Measurements from ENCODE around the gene THPO. TPM values are rescaled to one million over a fixed set of nuclear protein-coding genes. Genes with fewer than 3 reads are reported as not detected.
A peak's percentile ranks its signal among the peaks of the same experiment; 100 is the strongest.

THPO gene
- total and polyA plus RNA-seq, 9 of the 15 experiments (the other 6 are each of a cell fraction or from before 2014, with no cell fraction given): 0.11 to 1.1 (median 0.35) TPM; not detected in 1

DNA sequence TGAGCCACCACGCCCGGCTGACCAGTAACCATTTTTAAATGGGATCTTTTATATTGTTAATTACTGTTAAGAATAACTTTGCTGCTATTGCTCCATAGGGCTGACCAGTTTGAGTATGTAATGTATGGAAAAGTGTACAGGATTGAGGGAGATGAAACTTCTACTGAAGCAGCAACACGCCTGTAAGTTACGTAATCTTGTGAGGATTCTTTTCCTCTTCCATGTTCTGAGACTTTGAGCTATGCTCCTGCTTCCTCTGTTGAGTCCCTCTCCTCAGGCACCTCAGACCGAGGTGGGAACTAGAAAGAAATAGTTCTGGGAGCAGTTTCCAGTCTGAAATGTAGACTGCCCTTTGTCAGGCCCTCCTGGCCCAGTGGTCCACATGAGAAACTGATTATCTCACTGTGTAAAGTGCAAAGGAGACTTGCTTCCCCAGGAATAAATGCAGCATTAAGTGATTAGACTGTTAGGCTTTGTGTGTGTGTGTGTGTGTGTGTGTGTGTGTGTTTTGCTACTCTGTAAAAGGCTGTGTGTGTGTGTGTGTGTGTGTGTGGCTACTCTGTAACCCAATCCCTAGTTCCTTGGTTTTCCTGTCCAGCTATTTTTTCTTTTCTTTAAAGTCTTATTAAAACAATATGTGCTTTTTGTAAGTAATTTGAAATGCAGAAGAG lies 11.3 kb downstream of the THPO start:
- Histone ChIP-seq H3K36me3 (ENCODE audit: control insufficient read depth, insufficient read depth, low read length) (peaks cover 52% of the 10 kb centered on the region), H4K20me1 (replicated peaks; ENCODE audit: control insufficient read depth, insufficient read depth, low read length) (0 out of 2 replicates have a peak, but pooled peaks cover 3% of the 10 kb centered on the region), H3K9me3 (replicated peaks; ENCODE audit: control insufficient read depth, insufficient read depth, low read depth, low read length) (no peaks in the 10 kb centered on the region), H2AFZ (ENCODE audit: low read depth, low read length) (no peak overlapping the region), H3K79me2 (ENCODE audit: control insufficient read depth, insufficient read depth, low read length) (peaks cover 33% of the 10 kb centered on the region), H3K9me1 (ENCODE audit: control insufficient read depth, insufficient read depth, low read length) (peaks cover 3% of the 10 kb centered on the region), H3K4me3 (no peak overlapping the region), H3K27me3 (ENCODE audit: control insufficient read depth in 2 of 2, insufficient read depth in 2 of 2, low read length in 2 of 2) (no peaks in the 10 kb centered on the region), H3K4me1 (replicated peaks in 1 of 2; ENCODE audit: control insufficient read depth in 2 of 2, insufficient read depth in 2 of 2, low read length in 2 of 2) (peaks cover 7 to 18% of the 10 kb centered on the region in 2 experiments; a peak in 3 of 5 replicates), H3K4me2 (ENCODE audit: insufficient read depth, low read length) (no peak overlapping the region), H3K27ac (ENCODE audit: extremely low read depth, low read depth, low read length) (no peak overlapping the region), H3K9ac (ENCODE audit: insufficient read depth in 1 of 2, low read depth in 2 of 2, low read length in 2 of 2) (no peak overlapping the region)
- ATAC-seq: no peak
- WGBS (ENCODE audit: insufficient coverage, low coverage, missing lambda C conversion rate): 78% methylated on average over 5 of the region's 5 CpGs
- no peak for DNase-seq (ENCODE audit: extremely low read depth in 1 of 4, low spot score in 3 of 4)
- no TSS peak for BruUV-seq (replicated peaks)
- POLR2A ChIA-PET: interaction anchor here (0.7 kb wide), 1 partner anchor 8 kb away, joined by 3 read pairs; no protein-coding TSS in a partner anchor
- in situ Hi-C loops (cut with MboI) (no loop called here), intact Hi-C loops (cut with micrococcal nuclease) (no loop called here)
- CTCF ChIA-PET (ENCODE audit: low intra/inter-chr PET ratio): no interaction called here
- no peak for FAIRE-seq
- TF ChIP-seq, protein P1, sequence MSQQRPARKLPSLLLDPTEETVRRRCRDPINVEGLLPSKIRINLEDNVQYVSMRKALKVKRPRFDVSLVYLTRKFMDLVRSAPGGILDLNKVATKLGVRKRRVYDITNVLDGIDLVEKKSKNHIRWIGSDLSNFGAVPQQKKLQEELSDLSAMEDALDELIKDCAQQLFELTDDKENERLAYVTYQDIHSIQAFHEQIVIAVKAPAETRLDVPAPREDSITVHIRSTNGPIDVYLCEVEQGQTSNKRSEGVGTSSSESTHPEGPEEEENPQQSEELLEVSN (IDR thresholded peaks at IDR 0.05; ENCODE audit: borderline replicate concordance in 1 of 2, extremely low read depth in 1 of 2, insufficient read depth in 1 of 2, insufficient read length in 1 of 2, low read depth in 1 of 2, low read length in 1 of 2, poor library complexity in 1 of 2, severe bottlenecking in 1 of 2): no peak
- TF ChIP-seq SAFB (IDR thresholded peaks at IDR 0.05; ENCODE audit: borderline replicate concordance, low read depth, low read length): no peak
- TF ChIP-seq RBM34 (IDR thresholded peaks at IDR 0.05; ENCODE audit: borderline replicate concordance, insufficient read depth, low read length): no peak
- peak; percentile 69 for TF ChIP-seq CEBPB (tag; IDR thresholded peaks at IDR 0.05)
- no peak for TF ChIP-seq YBX1 (IDR thresholded peaks at IDR 0.05)
- TF ChIP-seq, protein P2, sequence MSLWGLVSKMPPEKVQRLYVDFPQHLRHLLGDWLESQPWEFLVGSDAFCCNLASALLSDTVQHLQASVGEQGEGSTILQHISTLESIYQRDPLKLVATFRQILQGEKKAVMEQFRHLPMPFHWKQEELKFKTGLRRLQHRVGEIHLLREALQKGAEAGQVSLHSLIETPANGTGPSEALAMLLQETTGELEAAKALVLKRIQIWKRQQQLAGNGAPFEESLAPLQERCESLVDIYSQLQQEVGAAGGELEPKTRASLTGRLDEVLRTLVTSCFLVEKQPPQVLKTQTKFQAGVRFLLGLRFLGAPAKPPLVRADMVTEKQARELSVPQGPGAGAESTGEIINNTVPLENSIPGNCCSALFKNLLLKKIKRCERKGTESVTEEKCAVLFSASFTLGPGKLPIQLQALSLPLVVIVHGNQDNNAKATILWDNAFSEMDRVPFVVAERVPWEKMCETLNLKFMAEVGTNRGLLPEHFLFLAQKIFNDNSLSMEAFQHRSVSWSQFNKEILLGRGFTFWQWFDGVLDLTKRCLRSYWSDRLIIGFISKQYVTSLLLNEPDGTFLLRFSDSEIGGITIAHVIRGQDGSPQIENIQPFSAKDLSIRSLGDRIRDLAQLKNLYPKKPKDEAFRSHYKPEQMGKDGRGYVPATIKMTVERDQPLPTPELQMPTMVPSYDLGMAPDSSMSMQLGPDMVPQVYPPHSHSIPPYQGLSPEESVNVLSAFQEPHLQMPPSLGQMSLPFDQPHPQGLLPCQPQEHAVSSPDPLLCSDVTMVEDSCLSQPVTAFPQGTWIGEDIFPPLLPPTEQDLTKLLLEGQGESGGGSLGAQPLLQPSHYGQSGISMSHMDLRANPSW (CRISPR knock-in tag; IDR thresholded peaks at IDR 0.05): no peak
- no peak for TF ChIP-seq ZBTB12 (CRISPR knock-in tag; IDR thresholded peaks at IDR 0.05)
- TF ChIP-seq TOE1 (IDR thresholded peaks at IDR 0.05; ENCODE audit: borderline replicate concordance): no peak
- TF ChIP-seq TOE1 (CRISPR knock-in tag; IDR thresholded peaks at IDR 0.05; ENCODE audit: borderline replicate concordance, low read depth): no peak
- no peak for TF ChIP-seq ZNF23 (CRISPR knock-in tag; IDR thresholded peaks at IDR 0.05)
- no peak for TF ChIP-seq TAF1 (IDR thresholded peaks at IDR 0.05; ENCODE audit: control insufficient read depth, extremely low read depth, insufficient read depth, low read length, severe bottlenecking)
- peak; percentile 93 for TF ChIP-seq MCM3 (IDR thresholded peaks at IDR 0.05)
- no peak for TF ChIP-seq ZNF398 (CRISPR knock-in tag; IDR thresholded peaks at IDR 0.05)
- 0 out of 2 replicates have a peak, but pooled peaks have one; percentile 26 for TF ChIP-seq SUPT5H (IDR thresholded peaks at IDR 0.05)
- no peak for TF ChIP-seq ZNF263 (CRISPR knock-in tag; IDR thresholded peaks at IDR 0.05; ENCODE audit: borderline replicate concordance)

All from K562 (cell line).